Measurements from ENCODE around the gene RAET1L. TPM values are rescaled to one million over a fixed set of nuclear protein-coding genes. Genes with fewer than 3 reads are reported as not detected.
A peak's percentile ranks its signal among the peaks of the same experiment; 100 is the strongest.
"Not testable (repeated sequence)": the region's sequence is repeated elsewhere in the genome, so short reads cannot be mapped to it uniquely, and the experiment has no call there.

Gene RAET1L
- total and polyA plus RNA-seq, 9 of the 15 experiments (the other 6 are each of a cell fraction or from before 2014, with no cell fraction given) = not detected

GRCh38 chr6:150015281-150016001, 9.9 kb downstream of the RAET1L start (continued):
- TF ChIP-seq JUND (IDR thresholded peaks at IDR 0.05; ENCODE audit: borderline replicate concordance, low read depth, low read length) = 0 out of 2 replicates have a peak, but pooled peaks have one; percentile 14
- TF ChIP-seq JUND (tag; IDR thresholded peaks at IDR 0.05; ENCODE audit: borderline replicate concordance, low read depth, low read length) = not testable (repeated sequence)
- TF ChIP-seq CREB3L1 (IDR thresholded peaks at IDR 0.05; ENCODE audit: borderline replicate concordance, low read depth) = 0 out of 2 replicates have a peak, but pooled peaks have one; percentile 22
- TF ChIP-seq, protein P1, sequence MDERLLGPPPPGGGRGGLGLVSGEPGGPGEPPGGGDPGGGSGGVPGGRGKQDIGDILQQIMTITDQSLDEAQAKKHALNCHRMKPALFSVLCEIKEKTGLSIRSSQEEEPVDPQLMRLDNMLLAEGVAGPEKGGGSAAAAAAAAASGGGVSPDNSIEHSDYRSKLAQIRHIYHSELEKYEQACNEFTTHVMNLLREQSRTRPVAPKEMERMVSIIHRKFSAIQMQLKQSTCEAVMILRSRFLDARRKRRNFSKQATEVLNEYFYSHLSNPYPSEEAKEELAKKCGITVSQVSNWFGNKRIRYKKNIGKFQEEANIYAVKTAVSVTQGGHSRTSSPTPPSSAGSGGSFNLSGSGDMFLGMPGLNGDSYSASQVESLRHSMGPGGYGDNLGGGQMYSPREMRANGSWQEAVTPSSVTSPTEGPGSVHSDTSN (CRISPR knock-in tag; IDR thresholded peaks at IDR 0.05; ENCODE audit: low read depth) = not testable (repeated sequence)
- TF ChIP-seq, protein P1 (tag; conservative IDR thresholded peaks at IDR 0.05; ENCODE audit: low read depth) = 0 out of 2 replicates have a peak, but pooled peaks have one; percentile 7
- TF ChIP-seq FOSL1 (tag; conservative IDR thresholded peaks at IDR 0.05) = peak; percentile 85
- TF ChIP-seq L3MBTL2 (IDR thresholded peaks at IDR 0.05) = peak; percentile 52
- TF ChIP-seq, protein P2, sequence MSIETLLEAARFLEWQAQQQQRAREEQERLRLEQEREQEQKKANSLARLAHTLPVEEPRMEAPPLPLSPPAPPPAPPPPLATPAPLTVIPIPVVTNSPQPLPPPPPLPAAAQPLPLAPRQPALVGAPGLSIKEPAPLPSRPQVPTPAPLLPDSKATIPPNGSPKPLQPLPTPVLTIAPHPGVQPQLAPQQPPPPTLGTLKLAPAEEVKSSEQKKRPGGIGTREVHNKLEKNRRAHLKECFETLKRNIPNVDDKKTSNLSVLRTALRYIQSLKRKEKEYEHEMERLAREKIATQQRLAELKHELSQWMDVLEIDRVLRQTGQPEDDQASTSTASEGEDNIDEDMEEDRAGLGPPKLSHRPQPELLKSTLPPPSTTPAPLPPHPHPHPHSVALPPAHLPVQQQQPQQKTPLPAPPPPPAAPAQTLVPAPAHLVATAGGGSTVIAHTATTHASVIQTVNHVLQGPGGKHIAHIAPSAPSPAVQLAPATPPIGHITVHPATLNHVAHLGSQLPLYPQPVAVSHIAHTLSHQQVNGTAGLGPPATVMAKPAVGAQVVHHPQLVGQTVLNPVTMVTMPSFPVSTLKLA (conservative IDR thresholded peaks at IDR 0.05) = 0 out of 4 replicates have a peak, but pooled peaks have one; percentile 19 to 33
- TF ChIP-seq SRF (CRISPR knock-in tag; IDR thresholded peaks at IDR 0.05) = peak; percentile 79 to 99
- TF ChIP-seq ZEB2 (IDR thresholded peaks at IDR 0.05) = peak; percentile 76; the same call in 1 of the 2 replicates
- peak; percentile 64 for TF ChIP-seq CBFA2T3 (IDR thresholded peaks at IDR 0.05)
- TF ChIP-seq CTCF (IDR thresholded peaks at IDR 0.05 in 2 of 3, conservative IDR thresholded peaks at IDR 0.05 in 1 of 3; ENCODE audit: insufficient read depth in 2 of 3, low read depth in 1 of 3, low read length in 3 of 3) = peak in 1 of 3 experiments; percentile 26; a peak in 2 of 6 replicates
- peak; percentile 97 for TF ChIP-seq CC2D1A (IDR thresholded peaks at IDR 0.05)
- peak; percentile 65 for TF ChIP-seq TCF3 (CRISPR knock-in tag; IDR thresholded peaks at IDR 0.05)
- peak in 1 of 2 experiments; percentile 18; a peak in 1 of 4 replicates for TF ChIP-seq TBL1XR1 (IDR thresholded peaks at IDR 0.05; ENCODE audit: low read length in 2 of 2)
- TF ChIP-seq KDM1A (IDR thresholded peaks at IDR 0.05) = peak; percentile 56 to 63; a peak in 2 of 4 replicates
- TF ChIP-seq, protein P3, sequence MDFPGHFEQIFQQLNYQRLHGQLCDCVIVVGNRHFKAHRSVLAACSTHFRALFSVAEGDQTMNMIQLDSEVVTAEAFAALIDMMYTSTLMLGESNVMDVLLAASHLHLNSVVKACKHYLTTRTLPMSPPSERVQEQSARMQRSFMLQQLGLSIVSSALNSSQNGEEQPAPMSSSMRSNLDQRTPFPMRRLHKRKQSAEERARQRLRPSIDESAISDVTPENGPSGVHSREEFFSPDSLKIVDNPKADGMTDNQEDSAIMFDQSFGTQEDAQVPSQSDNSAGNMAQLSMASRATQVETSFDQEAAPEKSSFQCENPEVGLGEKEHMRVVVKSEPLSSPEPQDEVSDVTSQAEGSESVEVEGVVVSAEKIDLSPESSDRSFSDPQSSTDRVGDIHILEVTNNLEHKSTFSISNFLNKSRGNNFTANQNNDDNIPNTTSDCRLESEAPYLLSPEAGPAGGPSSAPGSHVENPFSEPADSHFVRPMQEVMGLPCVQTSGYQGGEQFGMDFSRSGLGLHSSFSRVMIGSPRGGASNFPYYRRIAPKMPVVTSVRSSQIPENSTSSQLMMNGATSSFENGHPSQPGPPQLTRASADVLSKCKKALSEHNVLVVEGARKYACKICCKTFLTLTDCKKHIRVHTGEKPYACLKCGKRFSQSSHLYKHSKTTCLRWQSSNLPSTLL (IDR thresholded peaks at IDR 0.05) = peak; percentile 94

Measured in K562 (cell line).